ENCODE measurements around the gene DNAJC9. TPM values are rescaled to one million over a fixed set of nuclear protein-coding genes. Genes with fewer than 3 reads are reported as not detected.

Gene DNAJC9
- total RNA-seq, 2 experiments from 2014 or later = 15.4 to 15.8 TPM

- peak; percentile 59 for TF ChIP-seq CTCF (IDR thresholded peaks at IDR 0.05)
- POLR2A ChIA-PET = interaction anchor here (0.8 to 1.4 kb wide), 2 partner anchors 11 to 362 kb away, joined by 3 to 5 read pairs; partner anchors contain the start of gene MRPS16
- H3K4me1 Mint-ChIP-seq (ENCODE audit: low read depth) = no peaks in the 10 kb centered on the region
- H3K27ac ChIP-seq (ENCODE audit: low read depth in 1 of 2, low read length in 2 of 2) = no peak overlapping the region
- DNase-seq = peak in 2 of 14 experiments; percentile 17 to 22
- no peaks in the 10 kb centered on the region for H3K36me3 Mint-ChIP-seq (ENCODE audit: low read depth)
- CTCF ChIA-PET = interaction anchor here (1.2 to 1.4 kb wide), 2 partner anchors 10 to 135 kb away, joined by 3 to 4 read pairs; no protein-coding TSS in a partner anchor
- H3K4me1 ChIP-seq (ENCODE audit: insufficient read depth, low read length) = no peaks in the 10 kb centered on the region
- H3K9me3 ChIP-seq (ENCODE audit: control insufficient read depth in 1 of 2, insufficient read depth in 1 of 2, low read length in 2 of 2) = no peaks in the 10 kb centered on the region
- H3K9me3 Mint-ChIP-seq = no peaks in the 10 kb centered on the region
- intact Hi-C loops (cut with DNase I, micrococcal nuclease) = loop anchor here in 1 of 2 experiments (5.0 kb wide), 1 partner anchor 378 kb away; the partner anchor contains the start of gene MYOZ1
- H3K27ac Mint-ChIP-seq = no peak overlapping the region
- no peaks in the 10 kb centered on the region for H3K36me3 ChIP-seq (ENCODE audit: insufficient read depth, low read length)
- no peak for ATAC-seq (ENCODE audit: poor library complexity)
- no peaks in the 10 kb centered on the region for H3K27me3 Mint-ChIP-seq
- no peak overlapping the region for H3K4me3 Mint-ChIP-seq
- H3K27me3 ChIP-seq (ENCODE audit: control insufficient read depth in 1 of 2, insufficient read depth in 2 of 2, low read length in 2 of 2) = no peaks in the 10 kb centered on the region
- no peak overlapping the region for H3K4me3 ChIP-seq (ENCODE audit: low read length)
These were observed 16.8 kb upstream of the DNAJC9 start for GRCh38 chr10:73263693-73264347.

DNA sequence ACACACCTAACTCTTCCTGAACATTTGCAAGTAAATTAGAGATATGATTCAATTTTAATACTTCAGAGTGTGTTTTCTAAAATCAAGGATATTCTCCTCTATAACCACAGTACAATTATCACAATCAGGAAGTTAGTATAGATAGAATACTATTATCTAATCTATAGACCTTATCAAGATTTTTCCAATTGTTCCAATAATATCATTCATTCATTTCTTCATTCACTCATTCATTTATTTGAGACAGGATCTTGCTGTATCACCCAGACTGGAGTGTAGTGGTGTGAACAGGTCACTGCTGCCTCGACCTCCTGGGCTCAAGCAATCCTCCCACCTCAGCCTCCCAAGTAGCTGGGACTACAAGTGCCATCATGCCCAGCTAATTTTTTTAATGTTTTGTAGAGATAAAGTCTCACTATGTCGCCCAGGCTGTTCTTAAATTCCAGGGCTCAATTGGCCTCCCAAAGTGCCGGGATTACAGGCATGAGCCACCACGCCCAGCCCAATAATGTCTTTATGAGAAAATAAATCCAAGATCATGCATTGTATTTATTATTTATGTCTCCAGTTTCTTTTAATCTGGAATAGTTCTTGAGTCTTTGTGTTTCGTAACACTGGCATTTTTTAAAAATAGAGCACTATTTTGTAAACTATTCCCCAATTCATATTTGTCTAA, 16.0 kb upstream of the DNAJC9 start:
- CTCF ChIA-PET = interaction anchor here (1.2 kb wide), 1 partner anchor 136 kb away, joined by 3 read pairs; no protein-coding TSS in a partner anchor
- intact Hi-C loops (cut with DNase I, micrococcal nuclease) = loop anchor here in 1 of 2 experiments (5.0 kb wide), 1 partner anchor 379 kb away; the partner anchor contains the start of gene MYOZ1

More for the DNA sequence above, 16.0 kb upstream of the DNAJC9 start:
- Mint-ChIP-seq H3K27me3 (no peaks in the 10 kb centered on the region), H3K4me3 (no peak overlapping the region), H3K27ac (no peak overlapping the region), H3K4me1 (ENCODE audit: low read depth) (no peaks in the 10 kb centered on the region), H3K36me3 (ENCODE audit: low read depth) (no peaks in the 10 kb centered on the region), H3K9me3 (peaks cover 2% of the 10 kb centered on the region)
- Histone ChIP-seq H3K36me3 (ENCODE audit: insufficient read depth, low read length) (no peaks in the 10 kb centered on the region), H3K9me3 (ENCODE audit: control insufficient read depth in 1 of 2, insufficient read depth in 1 of 2, low read length in 2 of 2) (no peaks in the 10 kb centered on the region), H3K4me3 (ENCODE audit: low read length) (no peak overlapping the region), H3K27ac (ENCODE audit: low read depth in 1 of 2, low read length in 2 of 2) (no peak overlapping the region), H3K4me1 (ENCODE audit: insufficient read depth, low read length) (no peaks in the 10 kb centered on the region), H3K27me3 (ENCODE audit: control insufficient read depth in 1 of 2, insufficient read depth in 2 of 2, low read length in 2 of 2) (no peaks in the 10 kb centered on the region)
- POLR2A ChIA-PET = no interaction called here
- ATAC-seq (ENCODE audit: poor library complexity) = no peak
- no peak for TF ChIP-seq CTCF (IDR thresholded peaks at IDR 0.05)
- DNase-seq = no peak
